ENCODE measurements around the gene MAP1LC3B2.

The MAP1LC3B2 gene

DNA sequence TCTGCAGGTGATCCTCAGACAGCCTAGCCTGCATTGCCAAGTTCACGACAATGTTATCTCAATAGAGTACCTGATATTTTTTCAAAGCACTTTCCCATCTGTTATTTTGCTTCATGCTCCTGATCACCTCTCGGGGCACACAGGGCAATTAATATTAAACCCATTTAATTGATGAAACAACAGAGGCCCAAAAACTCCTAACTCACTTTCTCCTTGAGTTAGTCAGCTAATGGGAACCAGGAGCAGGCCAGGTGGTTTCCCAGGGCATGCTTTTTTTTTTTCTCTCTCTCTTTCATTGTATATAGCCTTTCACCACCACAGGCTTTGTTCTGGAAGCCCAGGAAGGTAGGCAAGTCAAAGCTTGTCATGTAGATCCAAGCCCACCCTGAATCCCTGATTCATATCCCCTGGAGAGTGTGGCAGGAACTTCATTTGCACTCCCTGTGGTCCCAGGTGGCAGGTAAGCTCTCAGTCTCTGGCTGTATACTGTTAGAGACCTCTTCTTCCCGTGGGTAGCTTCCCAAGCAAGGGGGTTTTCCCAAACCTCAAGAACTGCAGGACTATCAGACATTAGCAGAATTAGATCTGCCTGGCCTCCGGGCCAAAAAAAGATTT is 41.6 kb upstream of the MAP1LC3B2 start:
- no peak overlapping the region for H3K27ac ChIP-seq (replicated peaks)
- no peak for DNase-seq (ENCODE audit: low read depth in 1 of 2, low spot score in 1 of 2)
- no peak for TF ChIP-seq REST (IDR thresholded peaks at IDR 0.05; ENCODE audit: insufficient replicate concordance, low read depth)
- no peak for TF ChIP-seq SPI1 (IDR thresholded peaks at IDR 0.05; ENCODE audit: borderline replicate concordance, low read depth)
- TF ChIP-seq POLR2AphosphoS5 (IDR thresholded peaks at IDR 0.05; ENCODE audit: low read depth) = no peak
- no peak for TF ChIP-seq GABPA (IDR thresholded peaks at IDR 0.05; ENCODE audit: low read depth)
- no peak for TF ChIP-seq CTCF (IDR thresholded peaks at IDR 0.05; ENCODE audit: insufficient read depth, low read length)
- H3K4me3 ChIP-seq (replicated peaks; ENCODE audit: insufficient read depth, low read length) = no peak overlapping the region
- H3K27me3 ChIP-seq (ENCODE audit: insufficient read depth, poor library complexity, severe bottlenecking) = no peaks in the 10 kb centered on the region

DNA sequence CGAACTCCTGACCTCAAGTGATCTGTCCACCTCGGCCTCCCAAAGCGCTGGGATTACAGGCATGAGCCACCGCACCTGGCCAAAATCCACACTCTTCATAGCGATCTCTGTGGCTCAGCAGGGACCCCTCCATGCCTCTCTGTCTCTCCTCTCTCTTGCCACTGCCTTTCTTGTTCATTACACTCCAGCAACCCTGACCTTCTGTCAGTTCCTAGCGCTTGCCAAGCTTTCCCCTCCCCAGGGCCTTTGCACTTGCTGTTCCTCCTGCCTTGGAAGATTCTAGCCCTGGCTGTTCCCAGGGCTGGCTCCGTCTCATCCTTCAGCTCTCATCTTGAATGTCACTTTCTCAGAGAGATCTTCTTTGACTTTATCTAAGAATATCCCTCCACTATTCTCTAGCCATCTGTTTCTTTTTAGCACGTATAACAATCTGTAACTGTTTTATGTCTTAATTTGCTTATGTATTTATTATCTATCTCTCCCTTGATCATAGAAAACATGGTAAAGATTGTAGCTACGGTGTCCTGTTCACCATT is 38.9 kb upstream of the MAP1LC3B2 start:
- H3K4me3 ChIP-seq (replicated peaks; ENCODE audit: insufficient read depth, low read length) = no peak overlapping the region
- TF ChIP-seq CTCF (IDR thresholded peaks at IDR 0.05; ENCODE audit: insufficient read depth, low read length) (no peak), SPI1 (IDR thresholded peaks at IDR 0.05; ENCODE audit: borderline replicate concordance, low read depth) (no peak), POLR2AphosphoS5 (IDR thresholded peaks at IDR 0.05; ENCODE audit: low read depth) (no peak), REST (IDR thresholded peaks at IDR 0.05; ENCODE audit: insufficient replicate concordance, low read depth) (no peak), GABPA (IDR thresholded peaks at IDR 0.05; ENCODE audit: low read depth) (no peak)
- no peak for DNase-seq (ENCODE audit: low read depth in 1 of 2, low spot score in 1 of 2)
- no peak overlapping the region for H3K27ac ChIP-seq (replicated peaks)
- no peaks in the 10 kb centered on the region for H3K27me3 ChIP-seq (ENCODE audit: insufficient read depth, poor library complexity, severe bottlenecking)

DNA sequence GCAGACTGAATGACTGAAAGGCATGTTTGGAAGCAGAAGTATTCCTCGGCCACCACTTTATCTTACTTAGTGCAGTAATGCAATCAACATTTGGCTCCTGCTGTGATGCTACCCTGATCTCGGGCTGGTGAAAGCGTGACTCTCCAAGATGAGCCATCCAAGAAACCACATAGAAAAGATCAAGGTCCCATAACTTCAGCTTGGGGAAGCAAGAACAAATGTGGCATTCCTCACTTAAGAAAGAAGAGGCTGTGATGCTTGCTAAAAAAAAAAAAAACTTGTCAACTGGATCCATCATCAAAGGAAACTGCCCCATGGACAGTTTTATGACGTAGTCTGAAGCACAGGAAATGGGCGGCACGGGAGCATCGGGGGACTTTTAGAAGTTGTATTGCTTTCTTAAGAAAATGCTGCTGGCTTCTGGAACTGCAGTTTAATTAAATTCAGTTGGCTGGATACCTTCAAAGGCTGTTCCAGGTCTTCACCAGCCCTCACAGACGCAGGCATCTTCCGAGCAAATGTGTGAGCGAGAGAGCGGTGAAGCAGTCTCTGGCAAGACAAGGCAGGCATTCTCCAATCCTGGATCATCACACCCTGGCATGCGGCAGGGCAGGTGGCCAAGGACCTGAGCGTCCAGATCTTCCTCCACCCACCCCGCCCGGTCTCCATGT is 38.2 kb upstream of the MAP1LC3B2 start:
- no peak overlapping the region for H3K4me3 ChIP-seq (replicated peaks; ENCODE audit: insufficient read depth, low read length)
- no peak for DNase-seq (ENCODE audit: low read depth in 1 of 2, low spot score in 1 of 2)
- H3K27ac ChIP-seq (replicated peaks) = no peak overlapping the region
- H3K27me3 ChIP-seq (ENCODE audit: insufficient read depth, poor library complexity, severe bottlenecking) = no peaks in the 10 kb centered on the region
- TF ChIP-seq GABPA (IDR thresholded peaks at IDR 0.05; ENCODE audit: low read depth) (no peak), SPI1 (IDR thresholded peaks at IDR 0.05; ENCODE audit: borderline replicate concordance, low read depth) (no peak), POLR2AphosphoS5 (IDR thresholded peaks at IDR 0.05; ENCODE audit: low read depth) (no peak), REST (IDR thresholded peaks at IDR 0.05; ENCODE audit: insufficient replicate concordance, low read depth) (no peak)
